ENCODE data around the gene ADAMTSL4.

- no peak for TF ChIP-seq SP1 (IDR thresholded peaks at IDR 0.05)
- no peak for TF ChIP-seq CTCF (IDR thresholded peaks at IDR 0.05; ENCODE audit: low read depth, low read length, missing input control)
- no peak for TF ChIP-seq REST (IDR thresholded peaks at IDR 0.05)
- no peak for TF ChIP-seq MAX (IDR thresholded peaks at IDR 0.05)
- no peak for TF ChIP-seq RAD21 (IDR thresholded peaks at IDR 0.05)
- TF ChIP-seq YY1 (IDR thresholded peaks at IDR 0.05), result no peak
- no peak for TF ChIP-seq NR2F2 (IDR thresholded peaks at IDR 0.05)
- no peak for TF ChIP-seq GABPA (IDR thresholded peaks at IDR 0.05 in 1 of 2, conservative IDR thresholded peaks at IDR 0.05 in 1 of 2)
- no peak for TF ChIP-seq TAF1 (conservative IDR thresholded peaks at IDR 0.05)
- no peak for TF ChIP-seq ZBTB33 (IDR thresholded peaks at IDR 0.05)
- no peak for TF ChIP-seq FOXA1 (IDR thresholded peaks at IDR 0.05)
- no peak for TF ChIP-seq JUND (IDR thresholded peaks at IDR 0.05)
- TF ChIP-seq EGR1 (IDR thresholded peaks at IDR 0.05; ENCODE audit: low read depth in 2 of 2), result no peak
- TF ChIP-seq RXRA (IDR thresholded peaks at IDR 0.05), result no peak
Measured at GRCh38 chr1:150532860-150533259, 16.3 kb upstream of the ADAMTSL4 start.

Data from liver (tissue), 3 donors.